Myocyte (in vitro differentiated cells): Measurements from ENCODE around the gene MAT2A. TPM values are rescaled to one million over a fixed set of nuclear protein-coding genes. Genes with fewer than 3 reads are reported as not detected.

Source experiments
- total RNA-seq: library from RNA; depleted of rRNA; stranded (reverse); fragments of >200 nt; gene quantifications from 2 replicates; pipeline ENCODE4 v1.2.3, GENCODE V29; 2014

The MAT2A gene
- total RNA-seq, 1 donor from 2014 or later = 211 TPM

Other genes with a start within 250 kb of the MAT2A start
- 78.3 and 88.1 TPM in 2 replicates for gene TGOLN2, start 211.2 kb upstream of the MAT2A start, total RNA-seq
- gene RETSAT, start 184.6 kb upstream of the MAT2A start, total RNA-seq = 37.4 and 39.9 TPM in 2 replicates
- gene ELMOD3, start 184.4 kb upstream of the MAT2A start, total RNA-seq = 19.4 and 28.6 TPM in 2 replicates
- gene CAPG, start 128.8 kb upstream of the MAT2A start, total RNA-seq = 53.7 and 59.0 TPM in 2 replicates
- gene SH2D6, start 120.5 kb upstream of the MAT2A start, total RNA-seq = 4.9 and 5.3 TPM in 2 replicates
- gene GGCX, start 22.3 kb downstream of the MAT2A start, total RNA-seq = 78.1 and 129 TPM in 2 replicates
- gene VAMP8, start 38.4 kb downstream of the MAT2A start, total RNA-seq = 9.5 and 9.8 TPM in 2 replicates
- gene VAMP5, start 45.3 kb downstream of the MAT2A start, total RNA-seq = 127 and 153 TPM in 2 replicates
- gene RNF181, start 56.6 kb downstream of the MAT2A start, total RNA-seq = 174 and 313 TPM in 2 replicates
- 22.7 and 24.9 TPM in 2 replicates for gene TMEM150A, start 63.5 kb downstream of the MAT2A start, total RNA-seq
- 20.2 and 28.5 TPM in 2 replicates for gene C2orf68, start 72.9 kb downstream of the MAT2A start, total RNA-seq
- gene USP39, start 77.0 kb downstream of the MAT2A start, total RNA-seq = 47.7 and 81.2 TPM in 2 replicates
- gene SFTPB, start 129.0 kb downstream of the MAT2A start, total RNA-seq = not detected in 2 replicates
- 1.4 TPM in 1 of 2 replicates, not detected in the other for gene GNLY, start 155.2 kb downstream of the MAT2A start, total RNA-seq
- gene ATOH8, start 214.8 kb downstream of the MAT2A start, total RNA-seq = 7.2 and 8.3 TPM in 2 replicates